ENCODE measurements around the gene SAP30. TPM values are rescaled to one million over a fixed set of nuclear protein-coding genes. Genes with fewer than 3 reads are reported as not detected.
A peak's percentile ranks its signal among the peaks of the same experiment; 100 is the strongest.

The SAP30 gene
- total RNA-seq, 1 experiment from 2014 or later, result 12.0 TPM

- DNase-seq (ENCODE audit: low read depth, low spot score) (no peak), ATAC-seq (peak; percentile 7)
- Histone ChIP-seq H3K9ac (ENCODE audit: low read length) (peak overlapping the region; percentile 66), H3K9me2 (ENCODE audit: insufficient read depth) (no peaks in the 10 kb centered on the region), H3K27ac (ENCODE audit: low read depth, low read length) (peak overlapping the region; percentile 73), H3K4me1 (ENCODE audit: control insufficient read depth in 1 of 2, insufficient read depth in 2 of 2, low read length in 2 of 2) (peaks cover 0 to 21% of the 10 kb centered on the region in 2 experiments; a peak in 3 of 4 replicates), H3K27me3 (ENCODE audit: insufficient read depth, low read length) (no peaks in the 10 kb centered on the region), H4K20me1 (ENCODE audit: insufficient read depth) (no peaks in the 10 kb centered on the region; the same call in 1 of the 2 replicates), H3K9me3 (ENCODE audit: control insufficient read depth in 1 of 2, insufficient read depth in 1 of 2, low read depth in 1 of 2, low read length in 2 of 2) (no peaks in the 10 kb centered on the region), H2AFZ (ENCODE audit: low read depth, low read length, poor library complexity, severe bottlenecking) (peak overlapping the region; percentile 98), H3K4me2 (ENCODE audit: low read length) (peak overlapping the region; percentile 98), H3K4me3 (replicated peaks in 1 of 2; ENCODE audit: low read depth in 1 of 2, low read length in 2 of 2) (peak overlapping the region; percentile 81 to 86), H3K79me2 (ENCODE audit: insufficient read depth, low read length) (no peaks in the 10 kb centered on the region), H3K36me3 (ENCODE audit: control insufficient read depth in 1 of 2, insufficient read depth in 2 of 2, low read length in 2 of 2) (0 out of 4 replicates have a peak, but pooled peaks cover 0 to 2% of the 10 kb centered on the region in 2 experiments)
- intact Hi-C loops (cut with micrococcal nuclease), result loop anchor here (2.0 kb wide), 1 partner anchor 35 kb away; the partner anchor contains the start of gene HMGB2
- BruUV-seq (replicated peaks), result no TSS peak
- CTCF ChIA-PET, result interaction anchor here (0.7 to 2.0 kb wide), 8 partner anchors 11 to 914 kb away, joined by 3 to 13 read pairs (median 4); partner anchors contain the start of gene CEP44
- RAD21 ChIA-PET (ENCODE audit: low non-redundant PET in 1 of 2, low total read pairs in 2 of 2, uncharacterized antibody in 2 of 2, unreplicated experiment in 2 of 2), result interaction anchor here (0.9 to 1.4 kb wide), 3 partner anchors 35 to 199 kb away, joined by 3 read pairs; no protein-coding TSS in a partner anchor
- POLR2A ChIA-PET, result interaction anchor here (0.6 to 3.7 kb wide), 6 partner anchors 10 to 437 kb away, joined by 3 to 54 read pairs (median 4); partner anchors contain the start of gene HMGB2
- TF ChIP-seq ZNF274 (IDR thresholded peaks at IDR 0.05; ENCODE audit: low read depth, low read length) (no peak), POLR2AphosphoS5 (IDR thresholded peaks at IDR 0.05; ENCODE audit: low read depth, low read length) (no peak), TCF7L2 (IDR thresholded peaks at IDR 0.05; ENCODE audit: borderline replicate concordance, extremely low read depth, insufficient read depth, insufficient read length) (no peak), POLR2A (IDR thresholded peaks at IDR 0.05; ENCODE audit: borderline replicate concordance, extremely low read depth, insufficient read depth, insufficient read length) (no peak), CEBPB (IDR thresholded peaks at IDR 0.05; ENCODE audit: low read depth) (no peak), ATF3 (IDR thresholded peaks at IDR 0.05) (no peak), ELF1 (IDR thresholded peaks at IDR 0.05; ENCODE audit: borderline replicate concordance, low read depth) (no peak), REST (IDR thresholded peaks at IDR 0.05; ENCODE audit: low read depth) (no peak), RAD21 (IDR thresholded peaks at IDR 0.05; ENCODE audit: low read depth) (no peak), SP1 (IDR thresholded peaks at IDR 0.05; ENCODE audit: low read depth) (no peak), JUND (IDR thresholded peaks at IDR 0.05) (no peak), SIN3A (IDR thresholded peaks at IDR 0.05; ENCODE audit: low read depth) (no peak), EZH2phosphoT487 (IDR thresholded peaks at IDR 0.05; ENCODE audit: borderline replicate concordance) (no peak), SRF (IDR thresholded peaks at IDR 0.05; ENCODE audit: low read depth) (no peak), EZH2 (IDR thresholded peaks at IDR 0.05) (no peak), EGR1 (IDR thresholded peaks at IDR 0.05; ENCODE audit: low read depth) (no peak), ZFX (IDR thresholded peaks at IDR 0.05) (no peak), FOSL1 (IDR thresholded peaks at IDR 0.05; ENCODE audit: low read depth) (no peak), YY1 (IDR thresholded peaks at IDR 0.05; ENCODE audit: extremely low read depth, insufficient replicate concordance, low read depth, low read length) (no peak)
- TF ChIP-seq, protein P1, sequence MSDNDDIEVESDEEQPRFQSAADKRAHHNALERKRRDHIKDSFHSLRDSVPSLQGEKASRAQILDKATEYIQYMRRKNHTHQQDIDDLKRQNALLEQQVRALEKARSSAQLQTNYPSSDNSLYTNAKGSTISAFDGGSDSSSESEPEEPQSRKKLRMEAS (IDR thresholded peaks at IDR 0.05), result no peak
Observed at GRCh38 chr4:173370130-173370476, 651 bp upstream of the SAP30 start.

Measured in HCT116 (cell line).